B cell (primary cell): Measurements from ENCODE around the gene ASB15.

ENCODE experiments used
- CTCF ChIP-seq: fragments of 200-600 bp; IDR thresholded peaks from one replicate; pipeline ENCODE4 v1.8.0; 2022; ENCODE audit warnings: antibody characterized with exemption, mild to moderate bottlenecking
- EZH2 ChIP-seq: IDR thresholded peaks from 2 replicates; pipeline ENCODE4 v1.6.1; 2012; ENCODE audit warnings: borderline replicate concordance, low read depth, mild to moderate bottlenecking, moderate library complexity, low read length; ENCODE audit not compliant: insufficient read depth, poor library complexity, severe bottlenecking

- TF ChIP-seq CTCF (no peak), EZH2 (no peak)
Observed at GRCh38 chr7:123675181-123675473, 73.5 kb downstream of the ASB15 start.
